ENCODE measurements around the gene NKX2-1.
"Not testable (repeated sequence)": the region's sequence is repeated elsewhere in the genome, so short reads cannot be mapped to it uniquely, and the experiment has no call there.

Gene NKX2-1

DNA sequence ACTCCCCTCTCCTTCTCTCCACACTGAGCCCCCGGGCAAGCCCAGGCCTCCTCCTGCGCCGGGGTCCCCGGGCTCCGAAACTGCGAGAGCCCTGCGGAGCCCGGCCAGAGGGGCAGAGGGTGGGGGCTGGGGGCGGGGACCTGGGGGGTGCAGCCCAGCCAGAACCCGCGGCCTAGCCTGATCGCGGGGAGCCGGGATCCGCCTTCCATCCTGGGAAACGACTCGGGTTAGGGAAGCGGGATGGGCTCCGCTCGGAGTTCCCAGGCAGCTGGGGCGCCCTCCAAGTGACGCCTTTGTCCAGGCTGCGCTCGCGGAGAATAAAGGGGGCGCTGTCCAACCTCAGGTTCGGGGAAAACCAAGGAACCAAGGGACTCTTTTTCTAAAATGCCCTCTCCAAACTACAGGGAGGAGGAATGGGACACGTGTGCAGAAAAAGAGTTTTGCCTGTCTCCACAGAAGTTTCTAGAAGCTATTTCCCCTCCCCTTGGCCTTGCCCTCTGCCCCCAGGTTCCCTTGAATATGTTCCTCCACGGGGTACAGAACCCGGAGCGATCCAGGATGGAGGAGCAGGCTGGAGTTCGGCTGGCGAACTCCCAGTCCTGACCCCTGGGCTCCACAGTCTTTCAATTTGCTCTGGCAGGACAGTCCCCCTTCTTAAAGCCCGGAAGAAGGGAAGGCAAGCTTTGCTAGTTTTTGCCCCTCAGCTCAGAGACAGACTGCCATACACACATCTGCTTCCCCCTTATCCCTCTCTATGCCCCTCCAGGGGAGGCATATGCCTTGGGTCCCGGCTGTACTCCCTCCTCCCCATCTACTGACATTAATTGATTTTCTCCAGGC lies 13.9 kb downstream of the NKX2-1 start:
- DNase-seq (ENCODE audit: low read depth in 2 of 2): no peak

DNA sequence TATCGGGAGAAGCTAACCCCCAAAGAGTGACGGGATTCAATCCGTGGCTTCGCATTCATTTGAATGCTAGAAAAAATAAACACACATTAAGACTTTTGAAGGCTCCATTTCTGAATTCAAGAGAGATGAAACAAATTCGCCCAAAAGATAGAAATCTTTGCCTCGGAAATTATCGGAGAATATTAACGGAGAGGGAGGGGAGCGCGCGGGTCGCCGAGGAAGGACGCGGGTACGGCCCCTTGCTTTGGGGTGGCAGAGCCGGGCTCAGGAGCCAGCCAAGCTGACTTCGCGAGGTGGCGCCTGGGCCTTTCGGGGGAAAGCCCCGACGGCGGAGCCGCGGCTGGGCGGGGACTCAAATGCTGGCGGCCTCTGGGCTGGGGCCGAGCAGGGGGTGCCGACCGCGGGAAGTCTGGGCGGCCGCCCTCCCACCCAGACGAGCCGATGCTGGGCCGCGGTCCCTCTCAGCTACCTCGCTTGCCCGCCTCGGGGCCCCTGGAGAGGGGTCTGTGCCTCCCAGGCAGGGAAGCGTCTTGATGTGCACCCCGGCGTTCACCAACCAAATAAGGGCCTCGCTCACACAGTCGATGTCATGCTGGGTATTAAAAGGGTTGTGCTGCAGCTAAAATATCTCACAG lies 14.7 kb downstream of the NKX2-1 start:
- no peak for DNase-seq (ENCODE audit: low read depth in 2 of 2)

DNA sequence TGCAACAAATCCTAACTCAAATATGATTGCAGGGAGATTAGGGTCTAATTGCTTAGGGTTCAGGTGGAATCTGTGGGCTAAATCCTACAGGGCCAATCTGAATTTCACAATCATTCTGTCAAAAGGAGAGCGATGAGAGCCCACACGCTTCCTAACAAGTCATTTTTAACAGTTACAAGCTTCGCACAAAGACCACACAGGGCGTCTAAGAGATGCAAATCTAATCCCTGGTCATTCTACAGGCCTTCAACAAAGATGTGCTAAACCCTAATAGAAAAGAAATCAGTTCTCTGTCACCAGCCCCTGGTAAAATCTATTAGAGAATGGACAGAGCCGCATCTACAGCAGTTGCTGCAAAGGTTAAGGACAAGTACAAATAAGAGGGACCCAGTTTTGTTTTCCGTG lies 15.3 kb downstream of the NKX2-1 start:
- no peak for DNase-seq (ENCODE audit: low read depth in 2 of 2)

DNA sequence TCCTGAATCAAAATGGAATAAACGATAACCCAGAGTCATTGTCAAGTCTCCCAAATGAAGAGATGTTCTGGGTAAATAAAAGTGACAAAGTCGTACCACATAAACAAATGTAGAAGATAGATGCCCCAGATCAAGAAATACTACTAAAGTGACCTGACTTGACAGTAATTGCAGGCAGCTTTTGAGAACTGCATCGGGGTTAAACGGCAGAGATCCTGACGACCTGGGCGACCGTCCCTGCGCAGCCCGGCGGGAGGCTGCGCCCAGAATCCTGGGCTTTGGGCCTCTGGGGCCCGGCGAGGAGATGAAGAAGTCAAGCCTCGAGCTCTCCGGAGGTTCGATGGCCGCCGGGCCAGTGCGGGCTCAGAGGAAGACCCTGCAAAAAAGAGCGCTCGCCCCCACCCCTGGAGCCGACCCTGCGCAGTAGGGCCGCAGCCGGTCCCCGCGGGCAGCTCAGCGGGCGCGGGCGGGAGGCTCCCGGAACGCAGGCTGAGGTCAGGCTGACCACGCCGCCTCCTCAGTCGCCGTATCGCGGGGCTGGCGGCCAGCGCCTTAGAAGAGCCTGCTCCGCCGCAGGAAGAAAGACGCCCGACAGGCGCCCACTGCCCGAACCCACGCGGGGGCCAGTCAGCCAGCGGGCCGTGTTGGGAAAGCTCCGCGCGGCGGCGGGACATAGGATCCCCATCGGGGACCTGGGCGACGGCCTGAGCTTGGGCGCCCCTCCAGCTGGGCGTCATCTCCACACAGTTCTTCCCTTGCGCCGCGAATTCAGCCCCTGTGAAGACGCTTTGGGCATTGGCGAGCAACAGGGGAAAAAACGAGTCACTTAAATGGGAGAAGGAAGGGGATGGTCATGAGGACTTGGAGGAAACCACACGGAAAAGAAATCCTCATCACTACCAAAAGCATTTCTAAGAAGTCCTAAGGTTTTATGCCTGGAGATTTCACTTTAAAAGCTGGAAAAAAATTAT lies 16.0 kb downstream of the NKX2-1 start:
- DNase-seq (ENCODE audit: low read depth in 2 of 2): no peak

DNA sequence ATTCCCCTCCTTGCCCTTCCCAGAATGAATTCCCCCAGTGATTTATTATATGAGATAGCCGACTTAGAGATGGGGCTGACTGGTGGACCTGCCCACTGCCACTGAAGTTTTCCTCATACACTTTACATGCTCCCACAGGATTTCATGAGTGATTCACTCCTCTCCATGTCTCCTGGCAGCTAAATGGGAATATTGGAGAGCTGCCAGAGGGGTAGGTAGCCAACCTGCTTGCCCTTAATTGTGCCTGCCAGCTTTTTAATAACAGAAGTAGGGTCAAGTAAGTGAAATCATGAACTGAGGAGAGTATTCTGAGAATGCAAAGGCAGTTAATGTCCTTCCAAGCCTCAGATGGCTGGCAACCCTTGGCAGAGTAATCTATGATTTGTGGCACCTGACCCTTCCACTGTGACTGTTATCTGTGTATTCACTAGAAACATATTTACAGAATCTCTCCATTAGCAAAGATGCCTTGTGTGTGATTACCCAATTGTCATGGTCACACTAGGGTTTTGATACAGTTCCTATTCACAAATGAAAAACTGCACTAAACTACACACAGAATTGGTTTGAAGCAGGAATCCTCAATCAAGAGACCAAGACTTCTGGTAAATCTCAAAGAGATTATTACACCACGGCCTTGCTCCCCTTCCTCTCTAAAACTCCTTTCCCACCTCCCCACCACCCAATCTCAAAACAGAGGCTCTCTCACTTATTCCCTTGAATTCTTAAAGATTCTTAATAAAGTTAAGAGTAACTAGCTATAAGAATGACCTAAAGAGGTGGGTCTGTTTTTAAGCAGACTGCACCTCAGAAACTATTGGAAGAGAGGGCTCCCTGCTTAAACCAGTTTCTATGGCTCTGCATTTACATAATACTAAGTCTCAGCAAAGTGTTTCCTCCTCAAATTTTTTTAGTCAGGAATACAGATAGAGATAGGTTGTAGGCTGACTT lies 17.2 kb downstream of the NKX2-1 start:
- no peak for DNase-seq (ENCODE audit: low read depth in 2 of 2)

DNA sequence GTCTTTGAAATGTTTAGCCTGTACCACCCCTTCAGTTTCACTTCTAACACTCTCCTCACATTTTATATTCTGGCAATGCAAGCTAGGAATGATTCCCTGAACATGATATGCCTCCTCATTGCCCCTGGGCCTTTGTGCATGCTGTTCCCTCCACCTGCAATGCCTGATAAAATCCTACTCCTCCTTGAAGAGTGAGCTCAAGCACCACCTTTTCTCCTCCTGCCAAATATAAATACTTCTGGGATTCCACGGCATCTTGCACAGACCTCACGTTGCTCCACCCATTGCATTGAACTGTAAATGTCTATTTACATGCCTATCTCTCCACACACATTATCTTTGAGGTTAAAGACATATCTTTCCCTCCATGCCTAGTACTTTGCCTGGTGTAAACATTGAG lies 21.1 kb downstream of the NKX2-1 start:
- DNase-seq (ENCODE audit: low read depth in 2 of 2): no peak

DNA sequence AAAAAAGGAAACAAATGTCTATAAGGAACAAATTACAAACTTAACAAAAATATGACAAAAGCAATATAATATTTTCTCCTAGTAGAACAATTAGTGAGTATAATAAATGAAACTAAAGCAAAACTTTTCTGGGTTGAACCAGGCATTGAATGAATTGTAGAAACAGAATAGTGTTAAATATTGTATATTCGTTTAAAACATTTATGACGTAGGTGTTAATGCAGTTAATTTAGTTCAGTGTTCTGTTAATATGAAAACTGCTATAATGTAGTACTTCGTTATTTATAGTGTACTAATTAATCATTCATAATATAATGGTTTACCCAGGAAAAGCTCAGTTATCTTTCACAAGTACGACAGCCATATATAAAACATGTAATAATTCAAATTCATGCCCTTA lies 23.7 kb downstream of the NKX2-1 start:
- no peak for DNase-seq (ENCODE audit: low read depth in 2 of 2)

DNA sequence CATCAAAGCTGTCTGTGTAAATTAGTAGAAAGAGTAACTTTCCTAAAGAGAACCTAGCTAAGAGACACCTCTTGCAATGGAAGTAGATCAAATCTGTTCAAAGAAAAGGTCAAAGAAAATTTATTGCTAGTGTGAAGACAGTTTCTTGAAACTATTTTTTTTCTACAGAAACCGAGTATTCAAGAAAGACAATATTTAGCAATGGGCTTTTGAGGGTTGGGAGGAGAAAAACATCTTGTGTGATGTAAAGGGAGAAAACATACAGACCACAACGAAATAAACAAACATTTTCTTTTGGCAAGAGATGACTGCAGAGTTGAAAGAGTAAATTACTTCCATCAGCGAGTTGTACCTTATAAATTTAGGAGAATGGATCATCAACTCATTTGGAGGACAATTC lies 24.4 kb downstream of the NKX2-1 start:
- no peak for DNase-seq (ENCODE audit: low read depth in 2 of 2)

DNA sequence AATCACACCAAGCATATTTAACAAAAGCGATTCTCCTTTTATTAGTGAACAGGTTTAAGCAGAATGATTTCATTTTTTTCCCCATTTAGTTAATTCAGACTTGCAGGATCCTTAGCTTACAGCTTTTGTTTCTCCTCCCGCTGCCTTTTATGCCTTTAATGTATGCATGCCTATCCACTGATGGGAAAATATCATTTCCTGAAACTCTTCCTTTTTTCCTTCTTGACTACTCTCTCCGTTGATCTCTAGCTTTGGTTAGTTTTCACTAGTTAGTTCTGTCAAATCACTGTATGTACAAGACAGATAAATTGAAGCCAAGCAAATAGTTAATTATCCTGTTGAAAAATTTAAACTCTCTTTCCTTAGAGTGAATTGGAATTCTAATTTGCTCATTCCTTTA lies 26.3 kb downstream of the NKX2-1 start:
- DNase-seq (ENCODE audit: low read depth in 2 of 2): no peak

DNA sequence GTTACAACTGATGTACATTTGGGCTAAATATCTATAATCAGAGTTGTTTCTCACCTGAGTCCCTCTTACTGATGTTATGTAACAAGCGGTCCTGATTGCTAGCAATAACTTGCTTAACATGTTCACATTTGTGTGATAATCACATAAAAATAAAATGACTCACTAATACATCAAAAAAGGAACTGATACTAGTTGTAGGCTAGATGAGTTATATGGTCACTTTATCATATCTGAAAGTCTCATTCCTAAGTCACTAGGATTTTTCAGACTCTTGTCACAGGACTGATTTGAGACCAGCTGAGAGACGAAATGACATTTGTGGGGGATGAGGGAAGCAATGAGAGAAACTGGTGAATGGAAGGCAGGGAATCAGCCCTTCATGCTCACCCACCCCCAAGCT lies 34.3 kb downstream of the NKX2-1 start:
- no peak for DNase-seq (ENCODE audit: low read depth in 2 of 2)

DNA sequence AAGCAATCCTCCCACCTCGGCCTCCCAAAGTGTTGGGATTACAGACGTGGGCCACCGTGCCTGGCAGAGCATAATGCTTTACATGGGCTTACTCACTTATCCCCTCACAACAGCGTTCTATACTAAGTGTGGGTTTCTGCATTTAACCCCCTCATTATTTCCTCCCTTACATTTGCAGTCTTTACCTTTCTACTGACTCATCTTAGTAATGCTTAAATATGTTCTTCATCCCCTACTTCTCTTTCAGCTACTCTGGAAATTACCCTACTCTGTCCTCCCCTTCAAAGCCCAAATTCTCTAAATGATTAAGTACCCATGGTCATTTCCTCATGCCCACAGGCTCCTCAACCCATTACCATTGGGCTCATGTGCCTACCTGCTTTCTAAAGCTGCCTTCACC lies 40.7 kb downstream of the NKX2-1 start:
- DNase-seq (ENCODE audit: low read depth in 2 of 2): no peak

DNA sequence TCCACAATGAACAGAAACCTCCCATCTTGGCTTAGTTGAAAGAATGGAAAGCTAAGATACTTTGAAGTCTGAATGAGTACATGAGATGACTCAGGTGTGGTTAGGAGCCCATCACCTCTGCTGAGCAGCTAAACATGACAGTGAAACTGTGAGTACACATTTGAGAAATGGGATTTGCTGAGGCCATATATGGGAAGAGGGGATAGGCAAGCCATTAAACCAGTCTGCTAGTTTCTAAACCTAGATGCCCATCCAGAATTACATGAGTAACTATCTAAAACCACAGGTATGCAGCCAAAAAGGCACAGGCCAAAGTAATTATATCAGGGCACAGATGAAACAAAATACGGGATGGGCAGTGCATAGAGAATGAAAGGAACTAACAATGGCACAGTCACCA lies 41.2 kb downstream of the NKX2-1 start:
- no peak for DNase-seq (ENCODE audit: low read depth in 2 of 2)

DNA sequence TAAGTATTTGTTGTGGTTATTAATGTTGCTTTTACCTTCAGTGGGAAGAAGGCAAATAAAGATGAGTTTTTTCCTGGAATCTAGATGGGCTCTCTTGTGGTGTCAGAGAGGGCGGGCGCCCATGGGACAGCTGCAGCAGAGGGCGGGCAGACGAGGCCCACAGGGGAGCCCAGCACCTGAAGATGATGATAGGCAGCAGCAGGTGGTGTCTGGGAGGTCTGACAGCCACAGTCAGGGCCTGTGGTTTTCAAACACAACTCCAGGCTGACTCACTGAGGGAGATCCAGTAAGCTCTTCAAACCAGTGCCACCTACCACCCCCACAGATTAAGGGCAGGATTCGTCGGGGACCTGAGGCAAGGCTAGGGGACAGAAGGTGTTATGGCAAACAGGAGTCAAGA lies 42.8 kb downstream of the NKX2-1 start:
- DNase-seq (ENCODE audit: low read depth in 2 of 2): no peak

DNA sequence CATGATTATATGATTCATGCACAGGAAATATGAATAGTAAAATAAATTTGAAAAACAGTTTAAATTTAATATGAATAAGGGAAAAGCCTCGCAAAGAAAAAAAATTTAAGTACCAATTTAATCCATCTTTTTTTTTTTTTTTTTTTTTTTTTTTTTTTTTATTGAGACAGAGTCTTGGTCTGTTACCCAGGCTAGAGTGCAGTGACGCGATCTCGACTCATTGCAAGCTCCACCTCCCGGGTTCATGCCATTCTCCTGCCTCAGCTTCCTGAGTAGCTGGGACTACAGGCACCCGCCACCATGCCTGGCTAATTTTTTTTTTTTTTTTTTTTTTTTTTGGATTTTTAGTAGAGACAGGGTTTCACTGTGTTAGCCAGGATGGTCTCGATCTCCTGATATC lies 44.0 kb downstream of the NKX2-1 start:
- DNase-seq (ENCODE audit: low read depth in 2 of 2): not testable (repeated sequence)

DNA sequence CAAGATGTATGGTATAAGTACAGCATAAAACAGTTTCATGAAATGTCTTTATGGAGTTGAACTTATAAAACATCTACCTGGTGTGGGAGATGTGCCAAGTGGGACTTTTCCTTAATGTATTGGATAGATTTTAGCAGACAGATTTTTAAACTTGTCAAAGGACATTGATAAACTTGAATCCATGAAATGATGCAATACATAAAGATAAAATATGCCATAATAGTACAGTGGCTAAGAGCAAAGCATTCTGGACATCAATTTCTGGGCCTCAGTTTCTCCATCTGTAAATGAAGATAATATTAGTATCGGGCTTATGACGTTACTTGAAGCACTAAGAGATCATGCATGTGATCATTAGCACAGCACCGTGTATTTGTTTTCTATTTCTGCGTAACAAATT lies 45.4 kb downstream of the NKX2-1 start:
- DNase-seq (ENCODE audit: low read depth in 2 of 2): no peak

DNA sequence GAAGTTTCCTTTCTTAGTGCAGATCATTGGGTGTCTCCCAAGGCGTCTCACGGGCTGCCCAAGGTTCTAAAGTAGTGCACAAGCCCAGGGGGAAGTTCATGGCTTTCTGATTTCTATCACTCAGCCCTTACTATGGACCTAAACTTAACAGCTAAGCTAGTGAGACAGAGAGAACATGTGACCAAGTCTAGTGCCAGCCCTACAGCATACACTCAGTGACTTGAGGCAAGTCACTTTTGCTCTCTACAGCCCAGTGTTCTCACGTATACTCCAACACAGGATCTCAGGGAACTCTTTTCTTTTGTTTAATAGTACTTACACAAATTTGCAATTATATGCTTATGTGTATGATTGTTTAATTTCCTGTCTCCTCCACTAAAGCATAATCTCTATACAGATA lies 48.6 kb downstream of the NKX2-1 start:
- DNase-seq (ENCODE audit: low read depth in 2 of 2): no peak

DNA sequence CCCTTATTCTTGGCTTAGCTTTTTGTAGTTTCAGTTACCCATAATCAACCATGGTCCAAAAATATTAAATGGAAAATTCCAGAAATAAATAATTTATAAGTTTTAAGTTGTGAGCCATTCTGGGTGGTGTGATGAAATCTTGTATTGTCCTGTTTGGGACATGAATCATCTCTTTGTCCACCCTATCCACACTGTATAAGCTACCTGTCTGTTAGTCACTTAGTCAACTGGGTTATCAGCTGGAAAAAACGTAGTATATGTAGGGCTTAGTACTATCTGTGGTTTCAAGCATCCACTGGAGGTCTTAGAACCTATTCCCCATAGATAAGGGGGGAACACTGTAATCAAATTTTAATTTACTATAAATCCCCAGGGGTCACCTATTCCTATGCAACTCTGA lies 52.7 kb downstream of the NKX2-1 start:
- no peak for DNase-seq (ENCODE audit: low read depth in 2 of 2)

Measured in stimulated activated CD4-positive, alpha-beta T cell treated with anti-CD3 and anti-CD28 coated beads, Interleukin-12 subunit alpha, Interleukin-12 subunit beta, amount 100 ng/mL, for 24 hours (primary cell).